Measurements from ENCODE around the gene TDO2.

GRCh38 chr4:155929833-155930232, 26.3 kb downstream of the TDO2 start:
- TF ChIP-seq CTCF (IDR thresholded peaks at IDR 0.05) (no peak), POLR2AphosphoS5 (IDR thresholded peaks at IDR 0.05) (no peak)

Measured in prostate gland (tissue), 2 donors.